NT2/D1 (cell line): Measurements from ENCODE around the gene LPO.

ENCODE experiments used
- SUZ12 ChIP-seq: IDR thresholded peaks from 2 replicates; pipeline ENCODE4 v1.6.1; 2011; ENCODE audit not compliant: insufficient read length, insufficient read depth; ENCODE audit errors: extremely low read depth
- YY1 ChIP-seq: IDR thresholded peaks from 2 replicates; pipeline ENCODE4 v1.6.1; 2011; ENCODE audit not compliant: insufficient read length, insufficient read depth
- ZNF274 ChIP-seq: IDR thresholded peaks from 2 replicates; pipeline ENCODE4 v1.6.1; 2011; ENCODE audit warnings: mild to moderate bottlenecking, low read depth, low read length

DNA sequence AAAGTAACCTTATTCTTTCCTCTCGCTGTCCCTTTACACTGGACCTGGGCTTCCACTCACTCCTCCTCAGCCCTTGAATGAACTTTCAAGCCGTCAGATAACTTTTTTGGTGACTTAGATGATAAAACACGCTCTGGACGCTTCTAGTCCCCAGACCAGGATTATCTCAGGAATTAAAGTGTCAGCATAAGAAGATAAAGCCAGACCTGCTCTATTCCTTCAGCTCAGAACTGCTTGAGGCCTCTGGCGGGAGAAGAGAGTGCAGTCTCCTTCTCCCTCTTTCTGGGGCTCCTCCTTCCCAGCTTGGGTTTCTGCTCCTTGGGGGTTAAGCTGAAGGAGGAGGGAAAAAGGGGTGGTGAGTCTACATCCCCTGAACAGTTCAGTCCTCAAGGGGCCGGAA lies 6.6 kb downstream of the LPO start:
- no peak for TF ChIP-seq YY1
- no peak for TF ChIP-seq SUZ12
- TF ChIP-seq ZNF274: no peak
